HG03108 (cell line): ENCODE results near the gene CDK5R2.

Experiments used
- ATAC-seq: cut with Tn5 transposase; IDR thresholded peaks from one replicate; pipeline ENCODE4 v1.9.1; 2021; ENCODE audit warnings: moderate library complexity; ENCODE audit not compliant: unreplicated experiment

The CDK5R2 gene

GRCh38 chr2:219001577-219002394 is 42.3 kb downstream of the CDK5R2 start:
- no peak for ATAC-seq

- no peak for ATAC-seq
These were observed 43.2 kb downstream of the CDK5R2 start for GRCh38 chr2:219002395-219003266.

- no peak for ATAC-seq
These were observed 43.8 kb downstream of the CDK5R2 start for GRCh38 chr2:219003267-219003634.

- no peak for ATAC-seq
These were observed 44.5 kb downstream of the CDK5R2 start for GRCh38 chr2:219003979-219004378.

GRCh38 chr2:219009294-219009693 is 49.8 kb downstream of the CDK5R2 start:
- ATAC-seq, result no peak

- ATAC-seq, result no peak
These were observed 50.8 kb downstream of the CDK5R2 start for GRCh38 chr2:219010162-219010756.

- no peak for ATAC-seq
These were observed 51.4 kb downstream of the CDK5R2 start for GRCh38 chr2:219010873-219011272.
